SH-SY5Y (cell line): ENCODE results near the gene BLNK.

Experiments used
- GATA2 ChIP-seq: IDR thresholded peaks from 2 replicates; pipeline ENCODE4 v1.6.1; 2011; ENCODE audit warnings: mild to moderate bottlenecking, low read depth, low read length
- GATA3 ChIP-seq: IDR thresholded peaks from 2 replicates; pipeline ENCODE4 v1.6.1; 2011; ENCODE audit warnings: low read depth, mild to moderate bottlenecking, low read length, moderate library complexity

DNA sequence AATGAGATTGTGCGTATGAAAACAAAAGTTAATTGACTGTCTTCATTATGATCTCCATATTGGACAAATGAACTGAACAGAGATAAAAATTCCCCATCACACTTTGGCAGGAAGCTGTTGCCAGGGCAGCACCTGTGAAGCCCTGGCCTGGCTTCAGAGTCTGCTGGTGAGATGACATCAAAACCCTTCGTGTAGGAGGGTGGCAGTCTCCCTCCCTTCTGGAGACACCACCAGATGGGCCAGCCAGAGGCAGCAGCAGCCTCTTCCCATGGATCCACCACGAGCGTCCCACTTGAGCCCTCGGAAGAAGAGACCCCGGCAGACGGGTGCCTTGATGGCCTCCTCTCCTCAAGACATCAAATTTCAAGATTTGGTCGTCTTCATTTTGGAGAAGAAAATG lies 32.9 kb upstream of the BLNK start, which contains the start of gene DNTT:
- TF ChIP-seq GATA2 = no peak
- no peak for TF ChIP-seq GATA3
